ENCODE measurements around the gene RIPOR2. TPM values are rescaled to one million over a fixed set of nuclear protein-coding genes. Genes with fewer than 3 reads are reported as not detected.

RIPOR2 gene
- total and polyA plus RNA-seq, 2 of the 13 experiments (the other 11 are each of a cell fraction or from before 2014, with no cell fraction given), result 0.02 to 0.05 TPM

DNA sequence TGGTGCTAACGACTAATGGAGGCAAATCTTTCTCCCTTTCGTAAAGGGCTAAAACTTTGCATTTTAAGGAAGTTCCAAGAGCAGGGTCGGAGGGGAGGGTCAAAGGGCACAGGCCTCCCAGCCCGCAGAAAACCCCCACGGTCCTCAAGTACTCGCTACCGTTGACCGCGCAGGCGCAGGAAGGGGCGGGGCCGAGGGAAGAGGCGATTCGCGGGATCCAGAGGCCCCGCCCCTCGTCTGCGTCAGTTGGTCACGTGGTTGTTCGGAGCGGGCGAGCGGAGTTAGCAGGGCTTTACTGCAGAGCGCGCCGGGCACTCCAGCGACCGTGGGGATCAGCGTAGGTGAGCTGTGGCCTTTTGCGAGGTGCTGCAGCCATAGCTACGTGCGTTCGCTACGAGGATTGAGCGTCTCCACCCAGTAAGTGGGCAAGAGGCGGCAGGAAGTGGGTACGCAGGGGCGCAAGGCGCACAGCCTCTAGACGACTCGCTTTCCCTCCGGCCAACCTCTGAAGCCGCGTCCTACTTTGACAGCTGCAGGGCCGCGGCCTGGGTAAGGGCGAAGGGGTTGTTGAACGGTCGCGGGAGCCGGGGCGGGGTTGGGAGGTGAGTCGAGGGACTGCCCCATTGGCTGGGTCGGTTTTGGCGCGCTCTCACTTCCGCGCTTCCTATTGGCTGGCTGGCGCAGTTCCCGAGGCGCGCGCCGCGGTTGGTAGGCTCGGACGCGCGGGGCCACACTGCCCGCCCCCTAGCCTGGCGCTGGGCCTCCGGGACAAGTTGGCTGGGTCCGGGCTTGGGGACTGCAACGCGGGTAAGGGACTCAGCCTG, 160.9 kb downstream of the RIPOR2 start, which contains the start of gene GMNN (continued):
- TF ChIP-seq, protein P1, sequence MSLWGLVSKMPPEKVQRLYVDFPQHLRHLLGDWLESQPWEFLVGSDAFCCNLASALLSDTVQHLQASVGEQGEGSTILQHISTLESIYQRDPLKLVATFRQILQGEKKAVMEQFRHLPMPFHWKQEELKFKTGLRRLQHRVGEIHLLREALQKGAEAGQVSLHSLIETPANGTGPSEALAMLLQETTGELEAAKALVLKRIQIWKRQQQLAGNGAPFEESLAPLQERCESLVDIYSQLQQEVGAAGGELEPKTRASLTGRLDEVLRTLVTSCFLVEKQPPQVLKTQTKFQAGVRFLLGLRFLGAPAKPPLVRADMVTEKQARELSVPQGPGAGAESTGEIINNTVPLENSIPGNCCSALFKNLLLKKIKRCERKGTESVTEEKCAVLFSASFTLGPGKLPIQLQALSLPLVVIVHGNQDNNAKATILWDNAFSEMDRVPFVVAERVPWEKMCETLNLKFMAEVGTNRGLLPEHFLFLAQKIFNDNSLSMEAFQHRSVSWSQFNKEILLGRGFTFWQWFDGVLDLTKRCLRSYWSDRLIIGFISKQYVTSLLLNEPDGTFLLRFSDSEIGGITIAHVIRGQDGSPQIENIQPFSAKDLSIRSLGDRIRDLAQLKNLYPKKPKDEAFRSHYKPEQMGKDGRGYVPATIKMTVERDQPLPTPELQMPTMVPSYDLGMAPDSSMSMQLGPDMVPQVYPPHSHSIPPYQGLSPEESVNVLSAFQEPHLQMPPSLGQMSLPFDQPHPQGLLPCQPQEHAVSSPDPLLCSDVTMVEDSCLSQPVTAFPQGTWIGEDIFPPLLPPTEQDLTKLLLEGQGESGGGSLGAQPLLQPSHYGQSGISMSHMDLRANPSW (CRISPR knock-in tag; IDR thresholded peaks at IDR 0.05; ENCODE audit: borderline replicate concordance), result peak; percentile 91; the same call in 1 of the 2 replicates
- peak; percentile 90 for TF ChIP-seq ZNF235 (CRISPR knock-in tag; IDR thresholded peaks at IDR 0.05; ENCODE audit: borderline replicate concordance)
- TF ChIP-seq, protein P2, sequence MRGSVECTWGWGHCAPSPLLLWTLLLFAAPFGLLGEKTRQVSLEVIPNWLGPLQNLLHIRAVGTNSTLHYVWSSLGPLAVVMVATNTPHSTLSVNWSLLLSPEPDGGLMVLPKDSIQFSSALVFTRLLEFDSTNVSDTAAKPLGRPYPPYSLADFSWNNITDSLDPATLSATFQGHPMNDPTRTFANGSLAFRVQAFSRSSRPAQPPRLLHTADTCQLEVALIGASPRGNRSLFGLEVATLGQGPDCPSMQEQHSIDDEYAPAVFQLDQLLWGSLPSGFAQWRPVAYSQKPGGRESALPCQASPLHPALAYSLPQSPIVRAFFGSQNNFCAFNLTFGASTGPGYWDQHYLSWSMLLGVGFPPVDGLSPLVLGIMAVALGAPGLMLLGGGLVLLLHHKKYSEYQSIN (CRISPR knock-in tag; IDR thresholded peaks at IDR 0.05; ENCODE audit: borderline replicate concordance), result no peak
- peak; percentile 98 for TF ChIP-seq HIVEP1 (CRISPR knock-in tag; IDR thresholded peaks at IDR 0.05)
- peak; percentile 96 for TF ChIP-seq ZNF552 (CRISPR knock-in tag; IDR thresholded peaks at IDR 0.05; ENCODE audit: borderline replicate concordance)
- TF ChIP-seq ZNF780A (CRISPR knock-in tag; IDR thresholded peaks at IDR 0.05), result peak; percentile 71
- TF ChIP-seq CCDC6 (CRISPR knock-in tag; IDR thresholded peaks at IDR 0.05), result peak; percentile 94
- TF ChIP-seq, protein P3, sequence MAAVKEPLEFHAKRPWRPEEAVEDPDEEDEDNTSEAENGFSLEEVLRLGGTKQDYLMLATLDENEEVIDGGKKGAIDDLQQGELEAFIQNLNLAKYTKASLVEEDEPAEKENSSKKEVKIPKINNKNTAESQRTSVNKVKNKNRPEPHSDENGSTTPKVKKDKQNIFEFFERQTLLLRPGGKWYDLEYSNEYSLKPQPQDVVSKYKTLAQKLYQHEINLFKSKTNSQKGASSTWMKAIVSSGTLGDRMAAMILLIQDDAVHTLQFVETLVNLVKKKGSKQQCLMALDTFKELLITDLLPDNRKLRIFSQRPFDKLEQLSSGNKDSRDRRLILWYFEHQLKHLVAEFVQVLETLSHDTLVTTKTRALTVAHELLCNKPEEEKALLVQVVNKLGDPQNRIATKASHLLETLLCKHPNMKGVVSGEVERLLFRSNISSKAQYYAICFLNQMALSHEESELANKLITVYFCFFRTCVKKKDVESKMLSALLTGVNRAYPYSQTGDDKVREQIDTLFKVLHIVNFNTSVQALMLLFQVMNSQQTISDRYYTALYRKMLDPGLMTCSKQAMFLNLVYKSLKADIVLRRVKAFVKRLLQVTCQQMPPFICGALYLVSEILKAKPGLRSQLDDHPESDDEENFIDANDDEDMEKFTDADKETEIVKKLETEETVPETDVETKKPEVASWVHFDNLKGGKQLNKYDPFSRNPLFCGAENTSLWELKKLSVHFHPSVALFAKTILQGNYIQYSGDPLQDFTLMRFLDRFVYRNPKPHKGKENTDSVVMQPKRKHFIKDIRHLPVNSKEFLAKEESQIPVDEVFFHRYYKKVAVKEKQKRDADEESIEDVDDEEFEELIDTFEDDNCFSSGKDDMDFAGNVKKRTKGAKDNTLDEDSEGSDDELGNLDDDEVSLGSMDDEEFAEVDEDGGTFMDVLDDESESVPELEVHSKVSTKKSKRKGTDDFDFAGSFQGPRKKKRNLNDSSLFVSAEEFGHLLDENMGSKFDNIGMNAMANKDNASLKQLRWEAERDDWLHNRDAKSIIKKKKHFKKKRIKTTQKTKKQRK (IDR thresholded peaks at IDR 0.05; ENCODE audit: low read length), result no peak
